ENCODE data around the gene ALS2CL. TPM values are rescaled to one million over a fixed set of nuclear protein-coding genes. Genes with fewer than 3 reads are reported as not detected.

The ALS2CL gene
- total RNA-seq, 2 experiments from 2014 or later: 3.2 to 3.3 TPM

Other genes starting within 250 kb of the ALS2CL start
- gene LTF, start 228.8 kb downstream of the ALS2CL start, total RNA-seq: not detected
- not detected for gene RTP3, start 195.7 kb downstream of the ALS2CL start, total RNA-seq
- under 1 TPM in 1 of 2 experiments, not detected in 1; 0.04 TPM for gene LRRC2, start 127.4 kb downstream of the ALS2CL start, total RNA-seq
- not detected for gene FAM240A, start 81.2 kb downstream of the ALS2CL start, total RNA-seq
- gene TMIE, start 7.7 kb upstream of the ALS2CL start, total RNA-seq: 1 to 10 TPM; 1.5 to 1.6 TPM
- gene PRSS50, start 24.2 kb upstream of the ALS2CL start, total RNA-seq: not detected
- gene MYL3, start 169.8 kb upstream of the ALS2CL start, total RNA-seq: not detected
- not detected for gene PTH1R, start 184.0 kb upstream of the ALS2CL start, total RNA-seq